SK-N-SH treated with all-trans-retinoic acid at 6 μM for 48 hours (cell line): ENCODE measurements around the gene GRXCR1.

ENCODE experiments used
- ATAC-seq: fragments of 200-7000 bp; cut with Tn5 transposase; 3 replicates; pipeline ENCODE4 v1.9.1; 2020; ENCODE audit warnings: mild to moderate bottlenecking, moderate library complexity
- BACH2 ChIP-seq: fragments of 250-450 bp; sonication (Bioruptor Pico); IDR thresholded peaks from 2 replicates; pipeline ENCODE4 v1.9.0; 2021; ENCODE audit warnings: mild to moderate bottlenecking, borderline replicate concordance
- ESRRG ChIP-seq: fragments of 250-450 bp; sonication (Bioruptor Pico); IDR thresholded peaks from 2 replicates; pipeline ENCODE4 v1.6.1; 2021; ENCODE audit warnings: mild to moderate bottlenecking
- GLIS3 ChIP-seq: fragments of 250-450 bp; sonication (Bioruptor Pico); IDR thresholded peaks from 2 replicates; pipeline ENCODE4 v1.5.0; 2020; ENCODE audit warnings: mild to moderate bottlenecking, moderate library complexity
- ISL1 ChIP-seq: fragments of 250-450 bp; sonication (Bioruptor Pico); IDR thresholded peaks from 2 replicates; pipeline ENCODE4 v2.1.2; 2022; ENCODE audit warnings: mild to moderate bottlenecking, moderate library complexity
- OSR1 ChIP-seq: fragments of 250-450 bp; sonication (Bioruptor Pico); IDR thresholded peaks from 2 replicates; pipeline ENCODE4 v1.8.0; 2022; ENCODE audit warnings: moderate library complexity, mild to moderate bottlenecking, inconsistent platforms
- PPARA ChIP-seq: fragments of 250-450 bp; sonication (Bioruptor Pico); IDR thresholded peaks from 2 replicates; pipeline ENCODE4 v1.5.0; 2020; ENCODE audit warnings: mild to moderate bottlenecking, borderline replicate concordance
- RARB ChIP-seq: fragments of 250-450 bp; sonication (Bioruptor Pico); IDR thresholded peaks from 2 replicates; pipeline ENCODE4 v1.8.0; 2021; ENCODE audit warnings: mild to moderate bottlenecking, moderate library complexity
- TCF4 ChIP-seq: fragments of 250-450 bp; sonication (Bioruptor Pico); IDR thresholded peaks from 2 replicates; pipeline ENCODE4 v1.8.0; 2021; ENCODE audit warnings: mild to moderate bottlenecking, moderate library complexity, borderline replicate concordance
- TOX ChIP-seq: fragments of 250-450 bp; sonication (Bioruptor Pico); IDR thresholded peaks from 2 replicates; pipeline ENCODE4 v1.8.0; 2021; ENCODE audit warnings: mild to moderate bottlenecking, moderate library complexity, borderline replicate concordance
- ZC3H10 ChIP-seq: fragments of 250-450 bp; sonication (Bioruptor Pico); IDR thresholded peaks from 2 replicates; pipeline ENCODE4 v1.5.1; 2021; ENCODE audit warnings: mild to moderate bottlenecking, moderate library complexity
- ZFP3 ChIP-seq: fragments of 250-450 bp; sonication (Bioruptor Pico); IDR thresholded peaks from 2 replicates; pipeline ENCODE4 v1.5.0; 2020; ENCODE audit warnings: mild to moderate bottlenecking, moderate library complexity
- ZFP30 ChIP-seq: fragments of 450-650 bp; formaldehyde crosslinking; IDR thresholded peaks from 2 replicates; pipeline ENCODE4 v1.5.0; 2022; ENCODE audit warnings: mild to moderate bottlenecking, moderate library complexity
- ZNF565 ChIP-seq: fragments of 450-650 bp; formaldehyde crosslinking; conservative IDR thresholded peaks from 2 replicates; pipeline ENCODE4 v1.5.0; 2020; ENCODE audit warnings: low read depth, mild to moderate bottlenecking, moderate library complexity
- ZNF70 ChIP-seq: fragments of 450-650 bp; formaldehyde crosslinking; IDR thresholded peaks from 2 replicates; pipeline ENCODE4 v1.5.0; 2020; ENCODE audit warnings: mild to moderate bottlenecking, moderate library complexity
- ZNF8 ChIP-seq: fragments of 450-650 bp; formaldehyde crosslinking; IDR thresholded peaks from 2 replicates; pipeline ENCODE4 v1.5.0; 2020; ENCODE audit warnings: mild to moderate bottlenecking, moderate library complexity
- TF ChIP-seq, protein P1 (sequence below): fragments of 250-450 bp; sonication (Bioruptor Pico); IDR thresholded peaks from 2 replicates; pipeline ENCODE4 v1.5.1; 2021; ENCODE audit warnings: mild to moderate bottlenecking, moderate library complexity
- TF ChIP-seq, protein P2 (sequence below): fragments of 250-450 bp; sonication (Bioruptor Pico); IDR thresholded peaks from 2 replicates; pipeline ENCODE4 v1.8.0; 2020; ENCODE audit warnings: mild to moderate bottlenecking, moderate library complexity, borderline replicate concordance
- TF ChIP-seq, protein P3 (sequence below): fragments of 250-450 bp; sonication (Bioruptor Pico); IDR thresholded peaks from 2 replicates; pipeline ENCODE4 v1.5.0; 2020; ENCODE audit warnings: mild to moderate bottlenecking, moderate library complexity
- TF ChIP-seq, protein P4 (sequence below): fragments of 250-450 bp; sonication (Bioruptor Pico); IDR thresholded peaks from 2 replicates; pipeline ENCODE4 v1.8.0; 2021; ENCODE audit warnings: low read depth, mild to moderate bottlenecking, moderate library complexity, borderline replicate concordance

GRXCR1 gene

DNA sequence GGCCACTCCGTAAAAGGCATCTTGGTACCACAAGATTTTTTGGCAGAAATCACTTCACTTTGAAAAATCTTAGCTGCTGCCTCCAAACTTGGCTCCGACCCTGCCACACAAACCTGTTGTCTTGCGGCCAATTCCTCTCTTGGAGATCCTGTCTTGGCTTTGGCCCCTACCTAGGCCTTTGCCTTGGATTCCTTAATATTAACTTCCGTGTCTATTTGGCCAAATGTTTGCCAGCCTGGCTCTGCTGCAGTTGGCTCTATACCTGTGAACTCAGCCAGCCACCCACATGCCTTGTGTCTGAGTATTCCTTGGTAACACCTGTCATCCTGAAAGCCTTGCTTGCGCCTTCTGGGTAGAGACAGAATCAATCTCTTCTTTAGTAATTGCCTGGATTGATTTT is 12.5 kb downstream of the GRXCR1 start:
- ATAC-seq: no peak
- no peak for TF ChIP-seq ESRRG (CRISPR knock-in tag)
- TF ChIP-seq, protein P1, sequence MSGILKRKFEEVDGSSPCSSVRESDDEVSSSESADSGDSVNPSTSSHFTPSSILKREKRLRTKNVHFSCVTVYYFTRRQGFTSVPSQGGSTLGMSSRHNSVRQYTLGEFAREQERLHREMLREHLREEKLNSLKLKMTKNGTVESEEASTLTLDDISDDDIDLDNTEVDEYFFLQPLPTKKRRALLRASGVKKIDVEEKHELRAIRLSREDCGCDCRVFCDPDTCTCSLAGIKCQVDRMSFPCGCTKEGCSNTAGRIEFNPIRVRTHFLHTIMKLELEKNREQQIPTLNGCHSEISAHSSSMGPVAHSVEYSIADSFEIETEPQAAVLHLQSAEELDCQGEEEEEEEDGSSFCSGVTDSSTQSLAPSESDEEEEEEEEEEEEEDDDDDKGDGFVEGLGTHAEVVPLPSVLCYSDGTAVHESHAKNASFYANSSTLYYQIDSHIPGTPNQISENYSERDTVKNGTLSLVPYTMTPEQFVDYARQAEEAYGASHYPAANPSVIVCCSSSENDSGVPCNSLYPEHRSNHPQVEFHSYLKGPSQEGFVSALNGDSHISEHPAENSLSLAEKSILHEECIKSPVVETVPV (CRISPR knock-in tag): no peak
- TF ChIP-seq TOX (CRISPR knock-in tag): no peak
- TF ChIP-seq ZFP30 (CRISPR knock-in tag): no peak
- TF ChIP-seq ZFP3 (CRISPR knock-in tag): no peak
- TF ChIP-seq, protein P2, sequence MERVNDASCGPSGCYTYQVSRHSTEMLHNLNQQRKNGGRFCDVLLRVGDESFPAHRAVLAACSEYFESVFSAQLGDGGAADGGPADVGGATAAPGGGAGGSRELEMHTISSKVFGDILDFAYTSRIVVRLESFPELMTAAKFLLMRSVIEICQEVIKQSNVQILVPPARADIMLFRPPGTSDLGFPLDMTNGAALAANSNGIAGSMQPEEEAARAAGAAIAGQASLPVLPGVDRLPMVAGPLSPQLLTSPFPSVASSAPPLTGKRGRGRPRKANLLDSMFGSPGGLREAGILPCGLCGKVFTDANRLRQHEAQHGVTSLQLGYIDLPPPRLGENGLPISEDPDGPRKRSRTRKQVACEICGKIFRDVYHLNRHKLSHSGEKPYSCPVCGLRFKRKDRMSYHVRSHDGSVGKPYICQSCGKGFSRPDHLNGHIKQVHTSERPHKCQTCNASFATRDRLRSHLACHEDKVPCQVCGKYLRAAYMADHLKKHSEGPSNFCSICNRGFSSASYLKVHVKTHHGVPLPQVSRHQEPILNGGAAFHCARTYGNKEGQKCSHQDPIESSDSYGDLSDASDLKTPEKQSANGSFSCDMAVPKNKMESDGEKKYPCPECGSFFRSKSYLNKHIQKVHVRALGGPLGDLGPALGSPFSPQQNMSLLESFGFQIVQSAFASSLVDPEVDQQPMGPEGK (CRISPR knock-in tag): no peak
- no peak for TF ChIP-seq ZC3H10 (CRISPR knock-in tag)
- no peak for TF ChIP-seq PPARA (CRISPR knock-in tag)
- TF ChIP-seq ISL1 (CRISPR knock-in tag): no peak
- no peak for TF ChIP-seq OSR1 (CRISPR knock-in tag)
- no peak for TF ChIP-seq BACH2 (CRISPR knock-in tag)
- TF ChIP-seq, protein P3, sequence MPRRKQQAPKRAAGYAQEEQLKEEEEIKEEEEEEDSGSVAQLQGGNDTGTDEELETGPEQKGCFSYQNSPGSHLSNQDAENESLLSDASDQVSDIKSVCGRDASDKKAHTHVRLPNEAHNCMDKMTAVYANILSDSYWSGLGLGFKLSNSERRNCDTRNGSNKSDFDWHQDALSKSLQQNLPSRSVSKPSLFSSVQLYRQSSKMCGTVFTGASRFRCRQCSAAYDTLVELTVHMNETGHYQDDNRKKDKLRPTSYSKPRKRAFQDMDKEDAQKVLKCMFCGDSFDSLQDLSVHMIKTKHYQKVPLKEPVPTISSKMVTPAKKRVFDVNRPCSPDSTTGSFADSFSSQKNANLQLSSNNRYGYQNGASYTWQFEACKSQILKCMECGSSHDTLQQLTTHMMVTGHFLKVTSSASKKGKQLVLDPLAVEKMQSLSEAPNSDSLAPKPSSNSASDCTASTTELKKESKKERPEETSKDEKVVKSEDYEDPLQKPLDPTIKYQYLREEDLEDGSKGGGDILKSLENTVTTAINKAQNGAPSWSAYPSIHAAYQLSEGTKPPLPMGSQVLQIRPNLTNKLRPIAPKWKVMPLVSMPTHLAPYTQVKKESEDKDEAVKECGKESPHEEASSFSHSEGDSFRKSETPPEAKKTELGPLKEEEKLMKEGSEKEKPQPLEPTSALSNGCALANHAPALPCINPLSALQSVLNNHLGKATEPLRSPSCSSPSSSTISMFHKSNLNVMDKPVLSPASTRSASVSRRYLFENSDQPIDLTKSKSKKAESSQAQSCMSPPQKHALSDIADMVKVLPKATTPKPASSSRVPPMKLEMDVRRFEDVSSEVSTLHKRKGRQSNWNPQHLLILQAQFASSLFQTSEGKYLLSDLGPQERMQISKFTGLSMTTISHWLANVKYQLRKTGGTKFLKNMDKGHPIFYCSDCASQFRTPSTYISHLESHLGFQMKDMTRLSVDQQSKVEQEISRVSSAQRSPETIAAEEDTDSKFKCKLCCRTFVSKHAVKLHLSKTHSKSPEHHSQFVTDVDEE (CRISPR knock-in tag): no peak
- no peak for TF ChIP-seq ZNF8 (CRISPR knock-in tag)
- no peak for TF ChIP-seq TCF4 (CRISPR knock-in tag)
- TF ChIP-seq RARB: no peak
- no peak for TF ChIP-seq ZNF565 (CRISPR knock-in tag)
- TF ChIP-seq, protein P4, sequence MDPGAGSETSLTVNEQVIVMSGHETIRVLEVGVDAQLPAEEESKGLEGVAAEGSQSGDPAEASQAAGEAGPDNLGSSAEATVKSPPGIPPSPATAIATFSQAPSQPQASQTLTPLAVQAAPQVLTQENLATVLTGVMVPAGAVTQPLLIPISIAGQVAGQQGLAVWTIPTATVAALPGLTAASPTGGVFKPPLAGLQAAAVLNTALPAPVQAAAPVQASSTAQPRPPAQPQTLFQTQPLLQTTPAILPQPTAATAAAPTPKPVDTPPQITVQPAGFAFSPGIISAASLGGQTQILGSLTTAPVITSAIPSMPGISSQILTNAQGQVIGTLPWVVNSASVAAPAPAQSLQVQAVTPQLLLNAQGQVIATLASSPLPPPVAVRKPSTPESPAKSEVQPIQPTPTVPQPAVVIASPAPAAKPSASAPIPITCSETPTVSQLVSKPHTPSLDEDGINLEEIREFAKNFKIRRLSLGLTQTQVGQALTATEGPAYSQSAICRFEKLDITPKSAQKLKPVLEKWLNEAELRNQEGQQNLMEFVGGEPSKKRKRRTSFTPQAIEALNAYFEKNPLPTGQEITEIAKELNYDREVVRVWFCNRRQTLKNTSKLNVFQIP: no peak
- TF ChIP-seq, all 23 proteins: peak for 0

DNA sequence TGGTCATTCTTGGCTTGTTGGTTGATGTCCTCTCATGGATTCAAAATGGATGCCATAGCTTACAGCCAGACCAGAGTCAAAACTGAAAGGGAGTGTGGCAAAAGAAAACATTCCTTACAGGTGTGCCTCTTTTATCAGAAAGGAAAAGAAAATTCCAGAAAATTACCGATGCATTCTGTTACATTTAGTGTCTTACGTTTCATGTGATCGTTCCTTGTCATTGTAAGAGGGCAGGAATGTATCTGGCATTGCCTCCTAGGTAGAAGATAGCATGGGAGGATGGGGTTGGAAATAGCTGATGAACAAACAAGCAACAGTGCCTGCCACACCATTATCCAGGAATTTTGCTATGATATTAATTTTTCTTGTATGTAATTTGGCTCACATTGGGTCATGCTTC is 13.1 kb downstream of the GRXCR1 start:
- no peak for TF ChIP-seq ZFP30 (CRISPR knock-in tag)
- no peak for ATAC-seq

DNA sequence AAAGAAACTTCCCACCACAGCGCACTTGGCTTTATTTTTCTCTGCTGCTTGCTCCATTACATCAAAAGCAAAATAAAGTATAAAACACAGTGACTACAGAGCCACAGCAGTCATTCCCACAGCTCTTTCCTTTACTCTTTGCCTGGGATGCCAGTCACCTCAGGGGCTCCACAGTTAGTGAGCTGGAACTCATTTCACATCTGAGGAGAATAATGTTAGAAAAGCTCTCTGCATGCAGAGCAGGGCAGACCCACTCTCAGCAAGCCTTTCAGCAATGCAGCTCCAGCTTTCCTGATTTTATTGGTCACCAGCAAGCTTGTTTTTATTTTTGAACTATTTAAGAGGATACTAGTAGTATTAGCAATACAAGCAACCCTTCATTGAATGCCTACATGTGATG is 13.8 kb downstream of the GRXCR1 start:
- no peak for ATAC-seq
- TF ChIP-seq GLIS3 (CRISPR knock-in tag) (no peak), ISL1 (CRISPR knock-in tag) (no peak), TCF4 (CRISPR knock-in tag) (no peak)

DNA sequence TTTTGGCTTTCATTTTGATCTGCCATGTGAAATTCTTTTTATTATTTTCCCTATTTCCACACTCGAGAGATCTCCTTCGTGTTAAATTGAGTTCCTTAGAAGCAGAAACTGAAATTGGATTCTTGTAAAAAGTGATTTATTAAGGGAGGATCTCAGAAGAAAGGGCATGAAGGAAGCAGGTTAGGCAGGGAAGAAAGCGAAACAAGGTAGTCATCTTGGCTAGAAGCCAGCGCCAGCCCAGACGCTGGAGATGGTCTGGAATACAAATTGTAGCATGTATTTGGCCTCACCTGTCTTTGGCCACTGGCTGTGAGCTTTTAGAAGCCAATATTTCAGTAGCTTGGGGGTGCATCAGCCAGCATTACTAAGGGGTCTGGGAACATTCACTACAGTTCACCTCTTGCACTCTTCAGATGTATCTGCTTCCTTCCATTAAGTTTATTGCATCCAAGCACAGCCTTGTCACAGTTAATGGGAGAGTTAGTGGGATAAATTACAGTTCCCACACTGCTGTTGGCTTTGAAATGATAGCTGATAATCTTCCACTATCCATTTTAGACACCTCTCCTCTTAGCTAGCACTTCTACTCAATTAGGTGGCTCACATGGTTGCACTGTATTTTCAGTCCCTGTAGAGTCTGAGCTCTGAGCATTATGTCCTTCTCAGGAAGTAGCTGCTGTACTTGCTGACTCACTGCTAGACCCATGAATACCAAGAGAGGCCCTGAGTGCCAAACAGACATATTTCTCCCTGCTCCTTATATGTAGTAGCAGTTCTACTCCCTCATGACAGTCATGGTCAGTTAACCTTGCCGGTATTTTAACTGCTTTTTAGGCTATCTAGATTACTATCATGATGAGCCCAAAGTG is 14.6 kb downstream of the GRXCR1 start:
- ATAC-seq: no peak
- TF ChIP-seq ZNF70 (CRISPR knock-in tag) (no peak), TOX (CRISPR knock-in tag) (no peak), ZNF565 (CRISPR knock-in tag) (no peak), ZNF8 (CRISPR knock-in tag) (no peak), ISL1 (CRISPR knock-in tag) (no peak), TCF4 (CRISPR knock-in tag) (no peak)
